Measurements from ENCODE around the gene CLSTN1. TPM values are rescaled to one million over a fixed set of nuclear protein-coding genes. Genes with fewer than 3 reads are reported as not detected.

Gene CLSTN1
- total and polyA plus RNA-seq, 2 of the 8 experiments (the other 6 are each of a cell fraction or from before 2014, with no cell fraction given): 34.2 to 97.4 TPM

DNA sequence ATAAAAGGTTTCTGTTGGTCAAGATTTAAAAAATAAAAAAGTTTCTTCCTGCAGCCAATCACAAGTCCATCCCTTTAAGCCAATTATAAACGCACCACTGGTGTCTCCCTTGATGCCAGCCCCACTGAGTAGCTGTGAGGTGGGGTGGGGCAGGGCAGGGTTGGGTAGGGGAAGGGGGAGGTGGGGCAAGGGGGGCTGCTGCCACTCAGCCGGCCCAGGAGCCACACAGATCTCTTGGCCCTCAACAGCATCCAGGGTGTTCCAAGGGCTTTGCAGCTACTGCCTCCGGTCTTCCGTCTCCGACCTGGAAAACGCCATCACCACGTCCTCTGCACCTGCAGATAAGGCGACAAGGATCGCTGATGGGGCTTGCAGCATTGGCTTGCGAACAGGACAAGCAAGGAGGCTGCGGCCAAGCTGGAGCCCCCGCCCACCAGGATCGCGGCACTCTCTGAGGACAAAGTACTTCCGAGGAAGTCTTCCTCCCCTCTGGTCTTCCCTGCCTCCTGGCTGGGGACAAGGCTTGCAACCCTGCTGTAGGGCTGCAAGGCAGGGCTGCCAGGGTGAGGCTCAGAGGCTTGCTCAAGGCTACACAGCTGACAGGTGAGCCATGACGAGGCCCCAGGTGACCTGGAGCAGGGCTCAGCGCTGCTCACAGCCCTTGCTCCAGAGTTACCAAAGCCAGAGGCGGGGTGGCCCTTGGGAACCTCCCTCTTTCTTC lies 26.8 kb upstream of the CLSTN1 start:
- Histone ChIP-seq H3K79me1 (ENCODE audit: low read depth, low read length) (no peaks in the 10 kb centered on the region), H3K23ac (ENCODE audit: insufficient read length) (no peak overlapping the region), H3K36me3 (ENCODE audit: control insufficient read depth in 2 of 4, insufficient read depth in 4 of 4, low read length in 3 of 4) (no peaks in the 10 kb centered on the region; a peak in 1 of 8 replicates), H2BK12ac (ENCODE audit: low read depth, low read length) (no peak overlapping the region; the same call in 1 of the 2 replicates), H3K18ac (ENCODE audit: extremely low read depth, low read length) (peak overlapping the region; percentile 78; the same call in 1 of the 2 replicates), H4K20me1 (replicated peaks in 1 of 2; ENCODE audit: control insufficient read depth in 1 of 2, insufficient read depth in 2 of 2, low read length in 2 of 2) (peaks cover 0 to 3% of the 10 kb centered on the region in 2 experiments), H2BK20ac (ENCODE audit: low read length) (no peak overlapping the region), H3K9ac (replicated peaks in 1 of 4; ENCODE audit: extremely low read depth in 1 of 4, low read depth in 3 of 4, low read length in 3 of 4) (no peak overlapping the region; a peak in 1 of 7 replicates), H3K4me2 (ENCODE audit: insufficient read depth in 1 of 2, low read depth in 2 of 2, low read length in 2 of 2) (peak overlapping the region; percentile 35 to 45; a peak in 3 of 4 replicates), H3K4ac (replicated peaks; ENCODE audit: insufficient read length, low read depth, low read length) (no peak overlapping the region), H3K79me2 (ENCODE audit: control insufficient read depth in 1 of 2, insufficient read depth in 2 of 2, low read length in 2 of 2) (no peaks in the 10 kb centered on the region), H2BK15ac (ENCODE audit: low read length) (peak overlapping the region; percentile 61; the same call in 1 of the 2 replicates), H2BK120ac (replicated peaks; ENCODE audit: low read depth, low read length) (no peak overlapping the region), H2AFZ (ENCODE audit: low read length) (no peak overlapping the region), H3K9me3 (ENCODE audit: insufficient read depth in 2 of 2, low read depth in 1 of 2, low read length in 1 of 2) (no peaks in the 10 kb centered on the region), H4K5ac (ENCODE audit: insufficient read length, low read depth, low read length) (no peak overlapping the region), H2AK5ac (ENCODE audit: low read depth, low read length) (no peak overlapping the region), H3K23me2 (ENCODE audit: low read depth, low read length) (no peaks in the 10 kb centered on the region; the same call in 1 of the 2 replicates), H2BK5ac (ENCODE audit: low read depth, low read length) (peak overlapping the region; percentile 87; the same call in 1 of the 2 replicates), H3K27me3 (replicated peaks in 1 of 4; ENCODE audit: control insufficient read depth in 3 of 4, extremely low read depth in 1 of 4, insufficient read depth in 3 of 4, low read length in 3 of 4) (no peaks in the 10 kb centered on the region), H3K27ac (ENCODE audit: low read depth, low read length) (no peak overlapping the region), H3K4me3 (ENCODE audit: extremely low read depth in 1 of 4, insufficient read depth in 2 of 4, low read depth in 3 of 4, low read length in 4 of 4) (peak overlapping the region in 1 of 4 experiments; percentile 20; a peak in 3 of 8 replicates), H4K8ac (ENCODE audit: extremely low read depth, insufficient read depth, low read length) (no peak overlapping the region), H4K91ac (replicated peaks; ENCODE audit: insufficient read length, low read length) (no peak overlapping the region), H3K4me1 (replicated peaks in 1 of 4; ENCODE audit: control insufficient read depth in 3 of 4, insufficient read depth in 4 of 4, low read length in 3 of 4) (peaks cover 7 to 24% (median 14%) of the 10 kb centered on the region in 4 experiments), H3K56ac (replicated peaks; ENCODE audit: insufficient read length, low read depth, low read length) (no peak overlapping the region), H3K14ac (ENCODE audit: insufficient read length) (no peak overlapping the region)
- no peak for TF ChIP-seq HDAC2 (IDR thresholded peaks at IDR 0.05; ENCODE audit: borderline replicate concordance in 1 of 2, low read depth in 2 of 2, low read length in 2 of 2)
- DNase-seq (ENCODE audit: low read depth in 1 of 2, low spot score in 2 of 2) (peak in 1 of 2 experiments; percentile 64), FAIRE-seq (no peak)
- POLR2A ChIA-PET (ENCODE audit: partially characterized antibody): interaction anchor here (1.0 to 1.6 kb wide), 4 partner anchors 15 to 182 kb away, joined by 3 to 4 read pairs (median 4); partner anchors contain the start of gene UBE4B
- WGBS, 2 experiments (ENCODE audit: extremely low coverage in 1 of 2, insufficient coverage in 1 of 2, insufficient read length in 1 of 2, insufficient replicate concordance in 2 of 2, low coverage in 1 of 2, low lambda C conversion rate in 2 of 2, missing lambda C conversion rate in 1 of 2): 73% methylated on average over 16 of the region's 18 CpGs; no CpG with 5 or more reads in 1 of the 2 experiments
- CTCF ChIA-PET (ENCODE audit: partially characterized antibody): interaction anchor here (0.6 to 8.0 kb wide), 12 partner anchors 11 to 309 kb away, joined by 3 to 63 read pairs (median 4); no protein-coding TSS in a partner anchor

Data from H1 (cell line).